A204.1 (cell line): ENCODE results near the gene IRX1.

Experiments used
- FAIRE-seq: peaks from 2 replicates; lab custom pipeline; 2012; peaks lifted over from hg19 to GRCh38; lab: Jason Lieb, UNC

IRX1 gene

DNA sequence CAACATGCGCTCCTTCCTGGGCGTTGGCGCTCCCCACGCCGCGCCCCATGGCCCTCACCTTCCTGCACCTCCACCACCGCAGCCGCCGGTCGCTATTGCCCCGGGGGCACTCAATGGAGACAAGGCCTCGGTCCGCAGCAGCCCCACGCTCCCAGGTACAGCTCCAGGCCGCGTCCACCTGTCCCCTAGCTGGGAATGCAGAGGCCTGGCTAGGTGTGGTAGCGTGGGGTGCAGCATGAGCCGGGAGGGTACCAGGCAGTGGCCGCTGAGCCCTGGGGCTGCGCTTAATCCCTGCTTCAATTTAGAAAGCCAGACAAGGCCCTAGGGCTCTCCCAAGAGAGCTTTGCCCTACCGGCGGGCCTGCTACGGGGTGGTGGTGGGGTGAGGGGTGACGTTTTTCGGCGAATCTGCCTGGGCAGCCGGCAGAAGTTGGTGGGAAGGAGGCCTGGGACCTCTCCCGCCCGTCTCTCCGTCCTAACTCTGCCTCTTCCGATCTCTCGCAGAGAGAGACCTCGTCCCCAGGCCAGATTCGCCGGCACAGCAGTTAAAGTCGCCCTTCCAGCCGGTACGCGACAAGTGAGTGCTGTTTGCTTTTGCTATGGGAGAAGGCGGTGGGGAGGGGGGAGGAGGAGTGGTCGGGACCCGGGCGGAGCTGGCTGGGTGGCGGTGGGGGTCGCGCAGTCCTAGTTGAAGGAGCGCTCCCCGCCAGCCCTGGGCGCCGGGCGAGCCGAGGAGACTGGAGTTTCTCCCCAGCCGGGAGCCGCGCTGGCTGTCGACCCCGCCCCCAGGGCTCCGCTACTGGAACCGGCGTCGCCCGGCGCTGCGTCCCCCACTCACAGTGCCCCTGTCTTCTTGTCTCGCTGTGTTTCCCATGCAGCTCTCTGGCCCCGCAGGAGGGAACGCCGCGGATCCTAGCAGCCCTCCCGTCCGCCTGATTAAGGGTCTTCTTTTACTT lies 4.8 kb downstream of the IRX1 start:
- FAIRE-seq = no peak

GRCh38 chr5:3601061-3601710 lies 5.6 kb downstream of the IRX1 start:
- FAIRE-seq = no peak

GRCh38 chr5:3601911-3602782 lies 6.5 kb downstream of the IRX1 start:
- no peak for FAIRE-seq

- FAIRE-seq = no peak
Observed at GRCh38 chr5:3602785-3603502, 7.3 kb downstream of the IRX1 start.

GRCh38 chr5:3604501-3604900 lies 8.9 kb downstream of the IRX1 start:
- FAIRE-seq = no peak

- no peak for FAIRE-seq
Observed at GRCh38 chr5:3605298-3606010, 9.8 kb downstream of the IRX1 start.

- FAIRE-seq = no peak
Observed at GRCh38 chr5:3606121-3606831, 10.6 kb downstream of the IRX1 start.

DNA sequence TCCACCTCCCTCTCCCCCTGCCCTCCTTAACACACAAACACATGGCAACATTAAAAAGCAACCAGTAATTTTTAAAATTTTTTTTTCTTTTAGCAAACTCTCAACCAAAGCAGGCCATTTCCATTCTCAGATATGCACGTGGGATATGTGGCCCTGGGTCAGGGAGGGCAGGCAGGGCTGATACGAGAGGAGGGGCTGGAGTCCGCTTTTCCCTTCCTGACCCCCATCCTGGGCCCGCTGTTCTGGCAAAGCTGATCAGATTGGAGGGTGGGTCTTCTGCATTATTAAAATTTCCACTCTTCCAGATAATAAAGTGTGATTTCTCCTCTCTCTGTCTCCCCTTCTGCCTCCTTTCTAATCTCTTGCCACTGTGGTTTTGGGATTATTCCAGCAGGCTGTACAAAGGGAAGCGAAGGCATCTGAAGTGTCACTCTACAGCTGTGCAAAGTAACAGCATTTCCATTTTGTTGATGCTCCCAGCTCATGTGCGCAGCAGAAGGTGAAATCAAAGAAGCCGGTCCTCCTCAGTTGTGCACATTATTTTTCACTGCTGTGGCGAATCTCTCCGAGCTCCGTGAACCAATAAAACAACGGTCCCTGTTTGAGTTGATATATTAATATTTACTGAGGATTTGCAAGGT lies 12.0 kb downstream of the IRX1 start:
- FAIRE-seq = no peak

- FAIRE-seq = no peak
Observed at GRCh38 chr5:3609120-3609681, 13.6 kb downstream of the IRX1 start.

GRCh38 chr5:3612591-3613042 lies 17.0 kb downstream of the IRX1 start:
- no peak for FAIRE-seq

DNA sequence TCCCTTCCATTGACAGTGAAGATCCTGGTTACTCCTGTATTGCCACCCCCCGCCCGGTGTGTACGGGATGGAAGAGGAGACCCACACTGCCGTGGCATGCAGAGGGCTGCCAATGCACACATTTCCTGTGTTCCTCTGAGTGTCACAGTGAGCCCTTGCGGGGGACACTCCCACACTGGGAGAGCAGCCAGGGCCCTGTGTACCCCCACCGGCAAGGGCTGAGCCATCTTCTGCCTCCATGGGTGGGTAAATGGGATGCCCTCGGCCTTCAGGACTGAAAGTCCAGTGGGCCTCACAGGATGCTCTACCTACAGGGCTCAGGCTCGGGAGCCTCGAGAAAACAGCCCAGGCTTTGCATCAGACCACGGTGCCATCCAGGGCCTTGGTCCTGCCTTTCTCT lies 18.1 kb downstream of the IRX1 start:
- FAIRE-seq = no peak

DNA sequence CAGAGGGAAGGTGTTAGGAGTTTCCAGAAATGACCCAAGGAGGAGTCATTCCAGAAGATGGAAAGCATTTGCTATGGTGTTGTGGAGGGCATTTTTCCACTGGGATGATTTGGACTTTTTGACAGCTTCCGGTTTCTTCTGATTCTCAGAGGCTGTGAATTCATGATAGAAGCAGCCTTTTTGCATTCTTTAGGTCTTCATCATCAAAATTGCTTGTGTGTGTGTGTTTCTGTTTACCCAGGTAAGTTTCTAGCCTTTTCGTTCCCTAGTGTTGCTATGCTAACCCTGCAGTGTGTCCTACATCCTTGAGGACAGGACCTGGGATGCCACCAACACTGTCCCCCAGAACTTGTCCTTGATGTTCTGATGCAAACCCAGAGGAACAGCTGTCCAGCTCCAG lies 19.6 kb downstream of the IRX1 start:
- no peak for FAIRE-seq

GRCh38 chr5:3615829-3616228 lies 20.2 kb downstream of the IRX1 start:
- no peak for FAIRE-seq

DNA sequence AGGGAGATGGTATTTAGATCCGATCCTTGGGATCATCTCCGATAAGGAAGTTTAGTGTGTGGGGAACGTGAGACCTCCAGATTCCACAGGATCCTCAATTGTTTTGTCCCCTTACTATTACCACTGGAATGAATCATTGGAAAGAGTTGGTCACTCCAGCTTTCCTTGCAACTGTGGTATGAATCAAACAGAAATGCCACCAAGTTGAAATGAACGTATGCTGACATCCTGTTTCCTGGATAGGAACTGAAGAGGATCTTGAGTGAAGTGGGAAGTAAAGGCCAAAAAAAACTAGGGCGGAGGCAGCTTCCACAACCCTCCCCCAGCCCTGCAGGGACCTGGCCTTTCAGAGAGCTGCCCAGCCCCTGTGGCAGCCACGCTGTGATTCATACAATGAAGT lies 23.9 kb downstream of the IRX1 start:
- no peak for FAIRE-seq

- no peak for FAIRE-seq
Observed at GRCh38 chr5:3622961-3623360, 27.3 kb downstream of the IRX1 start.

DNA sequence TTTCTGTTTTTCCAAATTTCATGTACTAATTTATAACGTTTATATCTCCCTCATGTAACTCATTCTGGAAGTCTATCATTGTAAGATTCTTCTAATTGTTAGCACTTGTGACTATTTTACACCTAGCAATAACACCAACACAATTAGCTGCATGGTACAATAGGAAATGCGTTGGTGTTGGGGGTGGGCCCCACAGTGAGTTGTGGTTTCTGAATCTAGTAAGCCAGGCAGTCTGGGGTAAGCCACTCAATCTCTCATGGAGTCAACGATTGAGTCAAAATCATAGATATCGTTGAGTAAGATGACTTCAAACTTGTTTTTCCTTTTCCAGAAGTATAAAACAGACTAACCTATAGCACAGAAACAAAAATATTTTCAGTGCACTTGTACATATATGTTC lies 30.0 kb downstream of the IRX1 start:
- FAIRE-seq = no peak

GRCh38 chr5:3634061-3634460 lies 38.4 kb downstream of the IRX1 start:
- FAIRE-seq = no peak

DNA sequence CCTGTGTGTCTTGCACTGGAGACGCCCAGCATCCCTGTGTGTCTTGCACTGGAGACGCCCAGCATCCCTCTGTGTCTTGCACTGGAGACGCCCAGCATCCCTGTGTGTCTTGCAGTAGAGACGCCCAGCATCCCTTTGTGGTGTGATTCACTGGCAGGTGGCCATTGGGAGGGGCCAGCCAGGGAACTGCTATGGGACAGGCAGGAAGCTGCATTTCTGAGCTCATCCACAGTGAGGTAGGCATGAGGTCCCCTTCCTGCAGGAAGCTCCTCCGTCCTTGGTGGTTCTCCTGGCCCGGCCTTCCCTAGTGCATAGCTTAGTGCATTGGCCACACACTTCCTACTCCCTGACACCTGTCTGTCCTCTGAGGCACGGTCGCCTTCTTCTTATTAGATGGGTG lies 43.5 kb downstream of the IRX1 start:
- FAIRE-seq = no peak

- FAIRE-seq = no peak
Observed at GRCh38 chr5:3642231-3642630, 46.6 kb downstream of the IRX1 start.

- FAIRE-seq = no peak
Observed at GRCh38 chr5:3650320-3650719, 54.7 kb downstream of the IRX1 start.
